SU-DHL-6 (cell line): ENCODE data around the gene BRPF3.

Experiments
- H2AFZ ChIP-seq: fragments of 200-600 bp; sonication (generic); 2 replicates; pipeline ENCODE4 v1.6.1; 2014; ENCODE audit warnings: low read depth, mild to moderate bottlenecking, moderate library complexity, mixed read lengths, antibody characterized with exemption, low read length; ENCODE audit not compliant: severe bottlenecking
- H3F3A ChIP-seq: fragments of 200-600 bp; shearing (Covaris generic); 2 replicates; pipeline ENCODE4 v1.6.0; 2016; ENCODE audit warnings: antibody characterized with exemption, mild to moderate bottlenecking; ENCODE audit not compliant: insufficient read depth
- H3K27ac ChIP-seq: fragments of 200-600 bp; sonication (generic); 2 replicates; pipeline ENCODE4 v1.5.1; 2016; ENCODE audit warnings: low read depth, mild to moderate bottlenecking, low read length, moderate library complexity, mixed read lengths
- H3K27me3 ChIP-seq: fragments of 200-600 bp; sonication (generic), shearing (Covaris generic); 2 replicates; pipeline ENCODE4 v1.6.0; 2014; ENCODE audit warnings: mild to moderate bottlenecking, low read length
- H3K36me3 ChIP-seq: fragments of 200-600 bp; sonication (generic); 2 replicates; pipeline ENCODE4 v1.6.1; 2014; ENCODE audit warnings: mild to moderate bottlenecking, low read length, mixed read lengths
- H3K4me2 ChIP-seq: fragments of 300-600, 200-600 bp; shearing (Covaris generic), sonication (generic); 2 replicates; pipeline ENCODE4 v1.6.0; 2014; ENCODE audit warnings: low read length, low read depth, mild to moderate bottlenecking; ENCODE audit not compliant: poor library complexity, severe bottlenecking
- H3K4me3 ChIP-seq: fragments of 200-600 bp; sonication (generic); 2 replicates; pipeline ENCODE4 v1.5.1; 2014; ENCODE audit warnings: antibody characterized with exemption, low read length, mild to moderate bottlenecking, mixed read lengths; ENCODE audit not compliant: insufficient read depth, poor library complexity, severe bottlenecking
- H3K79me2 ChIP-seq: fragments of 200-600 bp; sonication (generic); 2 replicates; pipeline ENCODE4 v1.6.1; 2014; ENCODE audit warnings: mild to moderate bottlenecking, low read length, moderate library complexity; ENCODE audit not compliant: insufficient read depth
- H3K9ac ChIP-seq: fragments of 200-600 bp; sonication (generic); 2 replicates; pipeline ENCODE4 v1.7.0; 2014; ENCODE audit warnings: mild to moderate bottlenecking, low read length
- H3K9me2 ChIP-seq: fragments of 200-600 bp; sonication (generic); replicated peaks from 2 replicates; pipeline ENCODE4 v1.6.1; 2014; ENCODE audit warnings: low read length; ENCODE audit not compliant: insufficient read depth
- H3K9me3 ChIP-seq: fragments of 200-600 bp; sonication (generic); 2 replicates; pipeline ENCODE4 v1.6.1; 2014; ENCODE audit warnings: low read length, mixed read lengths; ENCODE audit not compliant: insufficient read depth
- H4K20me1 ChIP-seq: fragments of 200-600 bp; sonication (generic); 2 replicates; pipeline ENCODE4 v1.6.1; 2014; ENCODE audit warnings: low read depth, mild to moderate bottlenecking, antibody characterized with exemption, low read length, moderate library complexity, mixed read lengths
- CTCF ChIP-seq: fragments of 200-600 bp; sonication (generic); IDR thresholded peaks from one replicate; pipeline ENCODE4 v1.5.1; 2017; ENCODE audit warnings: antibody characterized with exemption, mild to moderate bottlenecking, low read length, moderate library complexity; ENCODE audit not compliant: insufficient read depth, poor library complexity, severe bottlenecking
- EZH2phosphoT487 ChIP-seq: fragments of 200-600 bp; sonication (generic), shearing (Covaris generic); conservative IDR thresholded peaks from 2 replicates; pipeline ENCODE4 v1.6.1; 2018; ENCODE audit warnings: mild to moderate bottlenecking, antibody characterized with exemption, low read length, moderate library complexity, mixed read lengths

Gene BRPF3

GRCh38 chr6:36160147-36160760, 36.3 kb upstream of the BRPF3 start:
- no peak overlapping the region for H3K4me3 ChIP-seq
- H3K9me2 ChIP-seq, result no peaks in the 10 kb centered on the region
- no peaks in the 10 kb centered on the region for H4K20me1 ChIP-seq
- no peaks in the 10 kb centered on the region for H3K27me3 ChIP-seq
- H3K36me3 ChIP-seq, result no peaks in the 10 kb centered on the region; the same call in 1 of the 2 replicates
- H3K9me3 ChIP-seq, result peaks cover 5% of the 10 kb centered on the region; the same call in 1 of the 2 replicates
- no peak for TF ChIP-seq EZH2phosphoT487
- H3K79me2 ChIP-seq, result no peaks in the 10 kb centered on the region
- H3F3A ChIP-seq, result no peaks in the 10 kb centered on the region
- no peak overlapping the region for H2AFZ ChIP-seq
- H3K27ac ChIP-seq, result no peak overlapping the region
- no peak overlapping the region for H3K4me2 ChIP-seq
- no peak overlapping the region for H3K9ac ChIP-seq

GRCh38 chr6:36169023-36170007, 27.2 kb upstream of the BRPF3 start:
- H3K9me3 ChIP-seq, result no peaks in the 10 kb centered on the region
- no peak overlapping the region for H2AFZ ChIP-seq
- no peaks in the 10 kb centered on the region for H3F3A ChIP-seq
- H3K79me2 ChIP-seq, result no peaks in the 10 kb centered on the region
- TF ChIP-seq CTCF (no peak), EZH2phosphoT487 (no peak)
- H3K4me3 ChIP-seq, result no peak overlapping the region
- H3K9me2 ChIP-seq, result no peaks in the 10 kb centered on the region
- H3K27ac ChIP-seq, result no peak overlapping the region
- no peaks in the 10 kb centered on the region; the same call in 1 of the 2 replicates for H3K36me3 ChIP-seq
- H3K4me2 ChIP-seq, result no peak overlapping the region
- no peaks in the 10 kb centered on the region for H3K27me3 ChIP-seq
- H3K9ac ChIP-seq, result no peak overlapping the region
- no peaks in the 10 kb centered on the region for H4K20me1 ChIP-seq

- Histone ChIP-seq H3K27me3 (no peaks in the 10 kb centered on the region), H3K4me3 (no peak overlapping the region), H3K27ac (no peak overlapping the region), H3K79me2 (no peaks in the 10 kb centered on the region), H3K9ac (no peak overlapping the region), H2AFZ (no peak overlapping the region), H3F3A (no peaks in the 10 kb centered on the region), H3K36me3 (no peaks in the 10 kb centered on the region; the same call in 1 of the 2 replicates), H3K9me3 (no peaks in the 10 kb centered on the region), H3K9me2 (no peaks in the 10 kb centered on the region), H3K4me2 (no peak overlapping the region), H4K20me1 (no peaks in the 10 kb centered on the region)
- TF ChIP-seq CTCF (no peak), EZH2phosphoT487 (no peak)
Measured at GRCh38 chr6:36170704-36171103, 25.8 kb upstream of the BRPF3 start.

- Histone ChIP-seq H3K79me2 (no peaks in the 10 kb centered on the region), H3K9me2 (no peaks in the 10 kb centered on the region), H3K36me3 (no peaks in the 10 kb centered on the region; the same call in 1 of the 2 replicates), H2AFZ (no peak overlapping the region), H3K9me3 (no peaks in the 10 kb centered on the region), H3F3A (no peaks in the 10 kb centered on the region), H3K27me3 (no peaks in the 10 kb centered on the region), H3K27ac (no peak overlapping the region), H3K4me3 (no peak overlapping the region), H3K9ac (no peak overlapping the region), H3K4me2 (no peak overlapping the region), H4K20me1 (no peaks in the 10 kb centered on the region)
- TF ChIP-seq EZH2phosphoT487 (no peak), CTCF (no peak)
Measured at GRCh38 chr6:36171573-36171972, 25.0 kb upstream of the BRPF3 start.
